Suprapubic skin (tissue), 4 donors: ENCODE results near the gene BBS10.

ENCODE experiments used
- CTCF ChIP-seq, 2 donors: fragments of 200-600 bp in 1 of 2; fragments of 450-650 bp in 1 of 2; sonication (generic) in 1 of 2; IDR thresholded peaks; one replicate each; pipeline ENCODE4 v1.5.1; 2016 to 2019; ENCODE audit warnings: antibody characterized with exemption in 2 of 2, mild to moderate bottlenecking in 1 of 2, moderate library complexity in 1 of 2
- EP300 ChIP-seq: sonication (generic); formaldehyde crosslinking; IDR thresholded peaks from one replicate; pipeline ENCODE4 v1.6.1; 2017; ENCODE audit warnings: antibody characterized with exemption
- POLR2A ChIP-seq, 2 donors: fragments of 450-650 bp; IDR thresholded peaks; one replicate each; pipeline ENCODE4 v1.6.1; 2017; ENCODE audit warnings: antibody characterized with exemption in 2 of 2, mild to moderate bottlenecking in 2 of 2, moderate library complexity in 2 of 2
- POLR2AphosphoS5 ChIP-seq, 3 donors: sonication (generic); formaldehyde crosslinking; IDR thresholded peaks; one replicate each; pipeline ENCODE4 v1.6.1; 2017; ENCODE audit warnings: antibody characterized with exemption in 3 of 3

- TF ChIP-seq CTCF (IDR thresholded peaks at IDR 0.05) (no peak), POLR2AphosphoS5 (IDR thresholded peaks at IDR 0.05) (no peak), EP300 (no peak), POLR2A (IDR thresholded peaks at IDR 0.05) (no peak)
Observed at GRCh38 chr12:76317976-76318375, 30.2 kb downstream of the BBS10 start.
